ENCODE data around the gene SSTR5. TPM values are rescaled to one million over a fixed set of nuclear protein-coding genes. Genes with fewer than 3 reads are reported as not detected.

SSTR5 gene
- total and polyA plus RNA-seq, 4 experiments from 2014 or later: not detected

DNA sequence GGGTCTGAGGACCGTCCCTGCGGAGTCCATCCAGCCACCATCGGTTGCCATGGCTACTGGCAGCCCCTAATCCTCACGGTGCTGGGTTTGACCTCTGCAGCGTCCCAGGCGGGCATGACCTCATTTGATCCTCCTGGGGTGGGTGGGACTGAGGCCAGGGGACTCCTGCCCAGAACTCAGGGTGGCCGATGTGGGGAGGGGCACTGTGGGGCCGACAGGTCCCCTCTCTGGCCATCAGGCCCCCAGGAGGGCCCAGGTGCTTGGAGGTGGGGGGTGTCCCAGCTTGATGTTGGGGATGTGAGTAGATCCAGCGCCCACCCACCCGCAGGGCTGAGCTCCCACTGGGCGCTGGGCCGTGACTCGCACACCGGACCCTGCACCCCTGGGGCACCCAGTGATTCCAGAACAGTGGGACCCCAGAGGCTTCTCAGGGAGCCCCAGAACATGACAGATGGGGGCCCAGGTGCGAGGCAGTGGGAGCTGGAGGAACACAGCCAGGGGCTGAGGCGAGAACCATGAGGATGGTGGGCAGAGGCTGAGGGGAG is 1.6 kb upstream of the SSTR5 start:
- POLR2A ChIA-PET (ENCODE audit: partially characterized antibody): no interaction called here
- no peaks in the 10 kb centered on the region for H3K27me3 ChIP-seq (ENCODE audit: insufficient read depth, low read length)

DNA sequence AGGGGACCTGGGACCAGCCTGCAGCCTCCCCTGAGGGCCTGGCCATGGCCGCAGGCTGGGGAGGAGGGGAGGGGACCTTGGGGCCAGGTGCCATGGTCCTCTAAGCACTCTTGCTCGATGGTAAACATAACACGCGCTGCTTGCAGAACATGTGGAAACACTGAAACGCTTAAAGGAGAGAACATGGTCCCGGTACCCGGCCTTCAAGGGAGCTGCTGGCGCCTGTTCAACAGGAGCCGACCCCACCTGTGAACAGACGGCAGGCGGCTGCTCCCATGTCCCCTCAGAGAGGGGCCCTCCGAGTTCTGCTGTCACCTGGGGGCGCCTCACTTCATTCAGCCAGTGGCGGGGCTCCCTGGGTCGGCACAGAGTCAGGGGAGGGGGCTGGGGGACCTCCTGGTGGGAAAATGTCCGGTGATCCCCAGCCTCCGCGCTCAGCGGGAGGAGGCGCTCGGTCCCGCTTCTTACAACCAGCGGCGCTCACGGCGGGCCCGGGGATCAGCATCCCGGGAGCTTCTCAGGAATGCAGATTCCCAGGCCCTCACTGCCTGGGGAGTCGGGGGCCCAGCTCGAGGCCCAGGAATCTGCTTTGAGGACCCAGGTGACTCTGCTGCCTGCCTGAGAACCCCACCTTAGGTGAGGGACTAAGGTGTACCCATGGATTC is 854 bp upstream of the SSTR5 start:
- Histone ChIP-seq H3K4me3 (ENCODE audit: low read length in 2 of 2) (no peak overlapping the region), H3K36me3 (ENCODE audit: insufficient read depth, low read length) (no peaks in the 10 kb centered on the region), H3K9me3 (ENCODE audit: control insufficient read depth in 1 of 2, low read length in 2 of 2) (no peaks in the 10 kb centered on the region), H3K27ac (ENCODE audit: low read depth, low read length) (no peak overlapping the region), H3K4me1 (ENCODE audit: insufficient read depth, low read length) (no peaks in the 10 kb centered on the region), H3K27me3 (ENCODE audit: insufficient read depth, low read length) (no peaks in the 10 kb centered on the region)
- Mint-ChIP-seq H3K4me1 (peaks cover 0 to 5% (median under 1%) of the 10 kb centered on the region in 4 donors), H3K27me3 (peaks cover 10 to 18% of the 10 kb centered on the region in 2 donors), H3K36me3 (no peaks in the 10 kb centered on the region), H3K4me3 (no peak overlapping the region), H3K27ac (no peak overlapping the region), H3K9me3 (no peaks in the 10 kb centered on the region)
- no peak for DNase-seq
- ChIA-PET POLR2A (ENCODE audit: partially characterized antibody) (no interaction called here), CTCF (ENCODE audit: partially characterized antibody) (no interaction called here)
- intact Hi-C loops (cut with micrococcal nuclease): no loop called here

More for the DNA sequence above, 1.6 kb upstream of the SSTR5 start:
- CTCF ChIA-PET (ENCODE audit: partially characterized antibody): no interaction called here
- Mint-ChIP-seq H3K9me3 (no peaks in the 10 kb centered on the region), H3K4me1 (peaks cover 0 to 5% (median under 1%) of the 10 kb centered on the region in 4 donors), H3K4me3 (no peak overlapping the region), H3K36me3 (no peaks in the 10 kb centered on the region), H3K27me3 (peaks cover 10 to 16% of the 10 kb centered on the region in 2 donors), H3K27ac (no peak overlapping the region)
- no peak overlapping the region for H3K4me3 ChIP-seq (ENCODE audit: low read length in 2 of 2)
- no peaks in the 10 kb centered on the region for H3K9me3 ChIP-seq (ENCODE audit: control insufficient read depth in 1 of 2, low read length in 2 of 2)
- H3K4me1 ChIP-seq (ENCODE audit: insufficient read depth, low read length): no peaks in the 10 kb centered on the region
- H3K36me3 ChIP-seq (ENCODE audit: insufficient read depth, low read length): no peaks in the 10 kb centered on the region
- intact Hi-C loops (cut with micrococcal nuclease): no loop called here
- H3K27ac ChIP-seq (ENCODE audit: low read depth, low read length): no peak overlapping the region
- no peak for DNase-seq

DNA sequence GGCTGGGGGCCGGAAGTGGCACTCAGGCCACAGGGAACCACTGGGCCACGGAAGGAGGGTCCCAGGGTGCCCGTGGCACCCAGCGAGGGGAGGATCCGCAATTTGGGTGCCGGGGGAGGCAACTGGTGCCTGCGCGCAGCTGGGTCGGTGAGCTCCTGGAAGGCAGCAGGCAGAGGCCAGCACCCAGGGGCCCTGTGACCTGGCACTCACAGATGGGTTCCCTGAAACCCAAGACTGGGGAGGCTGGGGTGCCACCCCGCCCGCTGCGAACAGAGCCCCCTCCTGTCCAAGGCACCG is 663 bp downstream of the SSTR5 start:
- no peaks in the 10 kb centered on the region for H3K4me1 Mint-ChIP-seq
- Histone ChIP-seq H3K27ac (ENCODE audit: low read depth, low read length) (no peak overlapping the region), H3K9me3 (ENCODE audit: control insufficient read depth in 1 of 2, low read length in 2 of 2) (no peaks in the 10 kb centered on the region), H3K27me3 (ENCODE audit: insufficient read depth, low read length) (no peaks in the 10 kb centered on the region), H3K36me3 (ENCODE audit: insufficient read depth, low read length) (no peaks in the 10 kb centered on the region), H3K4me3 (ENCODE audit: low read length in 2 of 2) (no peak overlapping the region), H3K4me1 (ENCODE audit: insufficient read depth, low read length) (no peaks in the 10 kb centered on the region)
- no peak overlapping the region for H3K4me3 Mint-ChIP-seq
- intact Hi-C loops (cut with micrococcal nuclease): no loop called here
- CTCF ChIA-PET (ENCODE audit: partially characterized antibody): no interaction called here
- DNase-seq: no peak
- H3K9me3 Mint-ChIP-seq: no peaks in the 10 kb centered on the region
- POLR2A ChIA-PET (ENCODE audit: partially characterized antibody): no interaction called here
- H3K36me3 Mint-ChIP-seq: no peaks in the 10 kb centered on the region
- no peak overlapping the region for H3K27ac Mint-ChIP-seq
- H3K27me3 Mint-ChIP-seq: peaks cover 10 to 16% of the 10 kb centered on the region in 2 donors

DNA sequence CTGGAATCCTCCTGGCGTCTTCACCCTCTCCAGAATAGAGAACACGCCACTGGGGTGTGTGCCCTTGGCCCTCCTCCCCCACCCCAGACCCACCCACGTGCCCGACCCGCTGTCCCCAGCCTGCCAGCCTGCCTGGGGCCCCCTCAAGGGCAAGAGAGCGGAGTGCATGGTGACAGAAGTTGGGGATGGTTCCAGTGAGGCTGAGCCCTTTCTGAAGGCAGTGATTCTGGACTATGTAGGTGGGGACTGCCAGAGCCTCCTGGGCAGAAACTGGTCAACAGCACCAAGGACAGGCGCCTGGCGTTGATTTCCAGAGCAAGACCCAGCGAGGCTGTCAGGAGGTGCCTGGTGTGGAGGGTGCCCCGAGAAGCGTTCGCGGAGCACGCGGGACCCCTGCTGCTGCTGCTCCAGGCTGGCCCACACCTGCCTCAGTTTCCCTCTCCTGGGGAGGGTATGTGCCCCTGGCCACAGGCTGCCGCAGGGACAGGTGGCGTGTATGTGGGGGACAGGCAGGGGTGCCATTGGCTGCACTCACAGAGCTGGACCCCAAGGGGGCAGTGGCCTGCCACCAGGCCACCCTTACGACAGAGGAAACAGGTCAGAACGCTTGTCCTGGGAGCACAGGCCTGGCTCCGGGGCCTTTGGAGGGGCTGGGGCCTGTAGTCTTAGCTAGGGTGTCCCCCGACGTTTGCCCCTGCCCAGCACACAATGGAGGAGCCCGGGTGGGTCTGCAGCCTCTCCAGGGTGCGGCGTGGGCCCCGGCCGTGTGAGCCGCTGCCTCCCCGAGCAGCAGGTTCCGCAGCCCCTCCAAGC is 1.2 kb downstream of the SSTR5 start:
- Histone ChIP-seq H3K9me3 (ENCODE audit: control insufficient read depth in 1 of 2, low read length in 2 of 2) (no peaks in the 10 kb centered on the region), H3K4me3 (ENCODE audit: low read length in 2 of 2) (no peak overlapping the region), H3K27me3 (ENCODE audit: insufficient read depth, low read length) (no peaks in the 10 kb centered on the region), H3K36me3 (ENCODE audit: insufficient read depth, low read length) (no peaks in the 10 kb centered on the region), H3K27ac (ENCODE audit: low read depth, low read length) (no peak overlapping the region), H3K4me1 (ENCODE audit: insufficient read depth, low read length) (no peaks in the 10 kb centered on the region)
- ChIA-PET CTCF (ENCODE audit: partially characterized antibody) (no interaction called here), POLR2A (ENCODE audit: partially characterized antibody) (no interaction called here)
- intact Hi-C loops (cut with micrococcal nuclease): no loop called here
- no peak overlapping the region for H3K27ac Mint-ChIP-seq
- H3K4me1 Mint-ChIP-seq: no peaks in the 10 kb centered on the region
- H3K36me3 Mint-ChIP-seq: no peaks in the 10 kb centered on the region
- no peak for DNase-seq
- H3K27me3 Mint-ChIP-seq: peaks cover 10 to 16% of the 10 kb centered on the region in 2 donors
- no peaks in the 10 kb centered on the region for H3K9me3 Mint-ChIP-seq
- H3K4me3 Mint-ChIP-seq: no peak overlapping the region

DNA sequence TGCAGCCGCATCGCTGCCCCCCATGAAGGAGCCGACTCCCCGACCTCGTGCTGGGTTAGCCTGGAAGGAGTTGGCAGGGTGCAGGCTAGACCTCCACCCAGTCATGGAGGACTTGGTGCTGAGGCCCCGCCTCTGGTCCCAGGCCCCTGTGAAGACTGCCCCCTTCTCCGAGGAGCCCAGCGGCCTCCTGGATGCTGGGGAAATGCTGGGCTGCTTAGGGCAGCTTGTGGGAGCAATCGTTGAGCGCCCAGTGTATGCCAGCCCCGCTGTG is 1.8 kb downstream of the SSTR5 start:
- no peaks in the 10 kb centered on the region for H3K9me3 Mint-ChIP-seq
- H3K9me3 ChIP-seq (ENCODE audit: control insufficient read depth in 1 of 2, low read length in 2 of 2): no peaks in the 10 kb centered on the region
- no peaks in the 10 kb centered on the region for H3K27me3 ChIP-seq (ENCODE audit: insufficient read depth, low read length)
- H3K36me3 Mint-ChIP-seq: no peaks in the 10 kb centered on the region
- intact Hi-C loops (cut with micrococcal nuclease): no loop called here
- no peaks in the 10 kb centered on the region for H3K4me1 ChIP-seq (ENCODE audit: insufficient read depth, low read length)
- no peaks in the 10 kb centered on the region for H3K36me3 ChIP-seq (ENCODE audit: insufficient read depth, low read length)
- no peak overlapping the region for H3K27ac Mint-ChIP-seq
- CTCF ChIA-PET (ENCODE audit: partially characterized antibody): no interaction called here
- peaks cover 10 to 16% of the 10 kb centered on the region in 2 donors for H3K27me3 Mint-ChIP-seq
- no peak overlapping the region for H3K4me3 Mint-ChIP-seq
- POLR2A ChIA-PET (ENCODE audit: partially characterized antibody): no interaction called here
- H3K4me1 Mint-ChIP-seq: no peaks in the 10 kb centered on the region
- no peak for DNase-seq
- no peak overlapping the region for H3K4me3 ChIP-seq (ENCODE audit: low read length in 2 of 2)
- no peak overlapping the region for H3K27ac ChIP-seq (ENCODE audit: low read depth, low read length)

DNA sequence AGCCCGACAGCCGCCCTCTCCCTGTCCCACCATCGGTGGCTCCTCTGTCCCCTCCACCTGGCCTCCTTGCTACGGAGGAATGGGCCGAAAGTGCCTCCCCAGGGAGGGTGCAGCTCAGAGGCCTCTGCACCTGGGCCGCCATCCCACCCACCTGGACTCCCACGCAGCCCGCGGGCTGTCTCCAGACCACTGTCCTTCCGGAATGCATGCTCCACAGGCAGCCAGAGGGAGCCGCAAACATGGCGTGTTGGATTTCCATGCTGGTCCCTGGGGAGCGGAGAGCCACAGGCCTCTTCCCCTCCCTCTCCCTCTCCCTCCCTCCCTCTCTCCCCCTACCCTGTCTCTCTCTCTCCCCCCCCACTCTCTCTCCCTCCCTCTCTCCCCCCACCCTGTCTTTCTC is 3.0 kb downstream of the SSTR5 start:
- no peaks in the 10 kb centered on the region for H3K4me1 ChIP-seq (ENCODE audit: insufficient read depth, low read length)
- ChIA-PET CTCF (ENCODE audit: partially characterized antibody) (no interaction called here), POLR2A (ENCODE audit: partially characterized antibody) (no interaction called here)
- intact Hi-C loops (cut with micrococcal nuclease): no loop called here
- Mint-ChIP-seq H3K27ac (no peak overlapping the region), H3K4me3 (no peak overlapping the region), H3K36me3 (no peaks in the 10 kb centered on the region), H3K9me3 (no peaks in the 10 kb centered on the region), H3K4me1 (no peaks in the 10 kb centered on the region), H3K27me3 (peaks cover 13% of the 10 kb centered on the region in 2 donors)
- no peaks in the 10 kb centered on the region for H3K27me3 ChIP-seq (ENCODE audit: insufficient read depth, low read length)
- no peak overlapping the region for H3K4me3 ChIP-seq (ENCODE audit: low read length in 2 of 2)
- no peaks in the 10 kb centered on the region for H3K9me3 ChIP-seq (ENCODE audit: control insufficient read depth in 1 of 2, low read length in 2 of 2)
- H3K36me3 ChIP-seq (ENCODE audit: insufficient read depth, low read length): no peaks in the 10 kb centered on the region
- no peak overlapping the region for H3K27ac ChIP-seq (ENCODE audit: low read depth, low read length)
- DNase-seq: no peak

DNA sequence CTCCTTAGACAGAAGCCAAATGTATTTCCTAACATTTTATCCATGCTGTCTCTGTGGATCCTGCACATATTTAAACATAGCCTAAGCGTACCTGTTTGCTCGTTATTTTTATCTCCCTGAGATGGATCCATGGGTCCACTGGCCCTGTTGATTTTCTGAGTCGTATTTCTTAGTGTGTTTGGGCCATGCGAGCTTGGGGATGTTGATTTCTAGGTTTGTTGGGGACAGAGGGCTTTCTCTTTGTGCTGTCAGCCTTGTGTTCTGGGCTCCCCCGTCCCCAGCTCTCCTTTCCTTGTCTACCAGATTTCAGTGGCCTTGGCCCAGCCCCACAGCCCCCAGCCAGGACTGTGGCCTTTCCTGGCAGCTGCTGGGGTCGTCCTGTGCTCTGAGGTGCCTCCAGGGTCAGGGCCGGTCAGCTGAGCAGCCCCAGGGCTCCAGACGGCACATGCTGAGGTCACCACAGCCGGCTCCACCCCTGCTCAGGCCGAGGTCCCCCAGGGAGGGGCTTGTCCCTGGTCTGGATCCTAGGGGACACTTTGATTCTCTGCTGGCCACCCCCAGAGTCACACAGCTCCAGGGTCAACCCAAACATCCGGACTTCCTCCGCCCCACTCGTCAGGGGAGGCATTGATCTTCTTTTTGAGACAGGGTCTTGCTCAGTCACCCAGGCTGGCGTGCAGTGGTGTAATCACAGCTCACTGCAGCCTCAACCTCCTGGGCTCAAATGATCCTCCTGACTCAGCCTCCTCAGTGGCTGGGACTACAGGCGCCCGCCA is 4.4 kb downstream of the SSTR5 start:
- no peak overlapping the region for H3K4me3 ChIP-seq (ENCODE audit: low read length in 2 of 2)
- no peaks in the 10 kb centered on the region for H3K27me3 ChIP-seq (ENCODE audit: insufficient read depth, low read length)
- H3K4me1 ChIP-seq (ENCODE audit: insufficient read depth, low read length): no peaks in the 10 kb centered on the region
- ChIA-PET POLR2A (ENCODE audit: partially characterized antibody) (no interaction called here), CTCF (ENCODE audit: partially characterized antibody) (no interaction called here)
- no peaks in the 10 kb centered on the region for H3K4me1 Mint-ChIP-seq
- no peak overlapping the region for H3K4me3 Mint-ChIP-seq
- no peak for DNase-seq
- intact Hi-C loops (cut with micrococcal nuclease): no loop called here
- no peak overlapping the region for H3K27ac Mint-ChIP-seq
- no peak overlapping the region for H3K27ac ChIP-seq (ENCODE audit: low read depth, low read length)
- no peaks in the 10 kb centered on the region for H3K9me3 Mint-ChIP-seq
- H3K27me3 Mint-ChIP-seq: peaks cover 12% of the 10 kb centered on the region in 2 donors
- H3K9me3 ChIP-seq (ENCODE audit: control insufficient read depth in 1 of 2, low read length in 2 of 2): no peaks in the 10 kb centered on the region
- H3K36me3 Mint-ChIP-seq: no peaks in the 10 kb centered on the region
- H3K36me3 ChIP-seq (ENCODE audit: insufficient read depth, low read length): no peaks in the 10 kb centered on the region

All from CD4-positive, alpha-beta memory T cell (primary cell).